HPDE6-E6E7 (cell line): ENCODE data around the gene PCDHB8.
"Not testable (repeated sequence)": the region's sequence is repeated elsewhere in the genome, so short reads cannot be mapped to it uniquely, and the experiment has no call there.

Experiments used
- DNase-seq: peaks from one replicate; pipeline ENCODE4 v3.0.0; 2011; ENCODE audit warnings: missing footprints; ENCODE audit errors: extremely low spot score

The PCDHB8 gene

GRCh38 chr5:141177577-141178191 is at the start of gene PCDHB8:
PCDHB8 (plus strand) TSS chr5:141177790; CDS start chr5:141178035, 245 bp downstream.
- not testable (repeated sequence) for DNase-seq

GRCh38 chr5:141135030-141135717 is 42.4 kb upstream of the PCDHB8 start, which contains the start of gene PCDHB5:
PCDHB5 (plus strand) TSS chr5:141135206; CDS start chr5:141135435, 229 bp downstream.
- DNase-seq: no peak

- no peak for DNase-seq
Measured at GRCh38 chr5:141135718-141136266, 41.8 kb upstream of the PCDHB8 start.

GRCh38 chr5:141137346-141137745 is 40.2 kb upstream of the PCDHB8 start:
- DNase-seq: not testable (repeated sequence)

GRCh38 chr5:141149812-141150211 is 27.8 kb upstream of the PCDHB8 start, which contains the start of gene PCDHB6:
PCDHB6 (plus strand) TSS chr5:141150057; CDS start chr5:141150258, 201 bp downstream.
- no peak for DNase-seq

- no peak for DNase-seq
Measured at GRCh38 chr5:141150224-141150992, 27.2 kb upstream of the PCDHB8 start.

- DNase-seq: no peak
Measured at GRCh38 chr5:141150993-141151325, 26.6 kb upstream of the PCDHB8 start.

GRCh38 chr5:141151632-141152031 is 26.0 kb upstream of the PCDHB8 start:
- not testable (repeated sequence) for DNase-seq

GRCh38 chr5:141152096-141152495 is 25.5 kb upstream of the PCDHB8 start:
- DNase-seq: not testable (repeated sequence)

- DNase-seq: no peak
Measured at GRCh38 chr5:141155540-141156374, 21.8 kb upstream of the PCDHB8 start.

- not testable (repeated sequence) for DNase-seq
Measured at GRCh38 chr5:141157356-141157755, 20.2 kb upstream of the PCDHB8 start.

- not testable (repeated sequence) for DNase-seq
Measured at GRCh38 chr5:141157901-141158300, 19.7 kb upstream of the PCDHB8 start.

- DNase-seq: no peak
Measured at GRCh38 chr5:141172381-141173204, 5.0 kb upstream of the PCDHB8 start, which contains the start of gene PCDHB7. PCDHB7 (plus strand) TSS chr5:141172644; CDS start chr5:141172836, 192 bp downstream.

- DNase-seq: not testable (repeated sequence)
Measured at GRCh38 chr5:141174291-141175104, 3.1 kb upstream of the PCDHB8 start.

GRCh38 chr5:141175933-141176332 is 1.7 kb upstream of the PCDHB8 start:
- DNase-seq: no peak

GRCh38 chr5:141179371-141179770 is 1.8 kb downstream of the PCDHB8 start:
- DNase-seq: not testable (repeated sequence)

- DNase-seq: not testable (repeated sequence)
Measured at GRCh38 chr5:141179876-141180275, 2.3 kb downstream of the PCDHB8 start.

- no peak for DNase-seq
Measured at GRCh38 chr5:141180313-141180712, 2.7 kb downstream of the PCDHB8 start.

- no peak for DNase-seq
Measured at GRCh38 chr5:141182248-141182647, 4.7 kb downstream of the PCDHB8 start, which contains the start of gene PCDHB16. PCDHB16 (plus strand) TSS chr5:141182387; CDS start chr5:141182560, 173 bp downstream.
